ENCODE data around the gene GNGT2. TPM values are rescaled to one million over a fixed set of nuclear protein-coding genes. Genes with fewer than 3 reads are reported as not detected.
"Not testable (repeated sequence)": the region's sequence is repeated elsewhere in the genome, so short reads cannot be mapped to it uniquely, and the experiment has no call there.

The GNGT2 gene
- polyA plus RNA-seq, 1 donor from 2014 or later: not detected

DNA sequence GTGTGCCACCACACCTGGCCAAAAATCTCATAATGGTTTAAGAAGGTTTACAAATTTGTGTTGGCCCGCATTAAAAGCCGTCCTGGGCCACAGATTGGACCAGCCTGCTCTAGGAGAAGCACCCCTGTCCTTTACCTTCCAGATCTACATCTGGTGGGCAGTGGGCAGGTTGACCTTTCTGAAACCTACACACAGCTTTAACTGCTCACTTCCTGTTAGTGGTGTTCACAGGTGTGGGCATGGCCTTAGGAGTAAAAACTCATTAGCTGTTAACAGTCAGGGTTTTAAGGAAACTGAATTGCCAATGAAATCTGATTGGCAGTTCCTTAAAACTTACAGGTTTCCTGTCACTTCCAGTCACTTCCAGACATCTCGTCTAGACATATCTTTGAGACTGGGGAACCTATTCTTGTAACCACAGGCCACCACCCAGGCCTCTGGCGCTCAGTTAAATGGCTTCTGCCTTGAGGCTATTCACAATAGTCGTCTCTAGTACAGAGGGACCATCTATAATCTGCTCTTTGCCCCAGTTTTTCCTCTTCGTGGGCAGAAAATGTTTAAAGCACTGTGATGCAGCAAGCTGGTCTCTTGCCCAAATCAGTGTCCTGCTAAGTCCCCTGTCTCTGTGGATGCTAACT lies 29.3 kb downstream of the GNGT2 start:
- H3F3A ChIP-seq (ENCODE audit: insufficient read depth, low read length, poor library complexity, severe bottlenecking): no peaks in the 10 kb centered on the region
- H3K4me2 ChIP-seq (ENCODE audit: low read length): no peak overlapping the region
- H3K9me3 ChIP-seq (ENCODE audit: low read length): no peaks in the 10 kb centered on the region
- no peaks in the 10 kb centered on the region for H3K36me3 ChIP-seq (ENCODE audit: insufficient read depth, low read length)
- H3K4me3 ChIP-seq (ENCODE audit: low read length): no peak overlapping the region
- H3K9ac ChIP-seq (ENCODE audit: low read length): no peak overlapping the region
- H2AFZ ChIP-seq (ENCODE audit: low read depth, low read length): no peak overlapping the region
- no peaks in the 10 kb centered on the region for H3K79me2 ChIP-seq (replicated peaks; ENCODE audit: insufficient read depth, low read length)
- no peak overlapping the region for H3K27ac ChIP-seq (ENCODE audit: low read length)
- TF ChIP-seq POLR2AphosphoS5 (IDR thresholded peaks at IDR 0.05) (no peak), SMC3 (conservative IDR thresholded peaks at IDR 0.05; ENCODE audit: poor library complexity) (no peak), MXI1 (conservative IDR thresholded peaks at IDR 0.05; ENCODE audit: poor library complexity, severe bottlenecking) (no peak), RAD21 (conservative IDR thresholded peaks at IDR 0.05) (no peak), EP300 (conservative IDR thresholded peaks at IDR 0.05; ENCODE audit: poor library complexity, severe bottlenecking) (no peak), EZH2 (IDR thresholded peaks at IDR 0.05; ENCODE audit: borderline replicate concordance, insufficient read depth, low read length, poor library complexity, severe bottlenecking) (no peak), TAF1 (IDR thresholded peaks at IDR 0.05; ENCODE audit: low read depth) (no peak)
- TF ChIP-seq, protein P1, sequence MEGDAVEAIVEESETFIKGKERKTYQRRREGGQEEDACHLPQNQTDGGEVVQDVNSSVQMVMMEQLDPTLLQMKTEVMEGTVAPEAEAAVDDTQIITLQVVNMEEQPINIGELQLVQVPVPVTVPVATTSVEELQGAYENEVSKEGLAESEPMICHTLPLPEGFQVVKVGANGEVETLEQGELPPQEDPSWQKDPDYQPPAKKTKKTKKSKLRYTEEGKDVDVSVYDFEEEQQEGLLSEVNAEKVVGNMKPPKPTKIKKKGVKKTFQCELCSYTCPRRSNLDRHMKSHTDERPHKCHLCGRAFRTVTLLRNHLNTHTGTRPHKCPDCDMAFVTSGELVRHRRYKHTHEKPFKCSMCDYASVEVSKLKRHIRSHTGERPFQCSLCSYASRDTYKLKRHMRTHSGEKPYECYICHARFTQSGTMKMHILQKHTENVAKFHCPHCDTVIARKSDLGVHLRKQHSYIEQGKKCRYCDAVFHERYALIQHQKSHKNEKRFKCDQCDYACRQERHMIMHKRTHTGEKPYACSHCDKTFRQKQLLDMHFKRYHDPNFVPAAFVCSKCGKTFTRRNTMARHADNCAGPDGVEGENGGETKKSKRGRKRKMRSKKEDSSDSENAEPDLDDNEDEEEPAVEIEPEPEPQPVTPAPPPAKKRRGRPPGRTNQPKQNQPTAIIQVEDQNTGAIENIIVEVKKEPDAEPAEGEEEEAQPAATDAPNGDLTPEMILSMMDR (IDR thresholded peaks at IDR 0.05; ENCODE audit: poor library complexity, severe bottlenecking): no peak
- TF ChIP-seq, protein P2, sequence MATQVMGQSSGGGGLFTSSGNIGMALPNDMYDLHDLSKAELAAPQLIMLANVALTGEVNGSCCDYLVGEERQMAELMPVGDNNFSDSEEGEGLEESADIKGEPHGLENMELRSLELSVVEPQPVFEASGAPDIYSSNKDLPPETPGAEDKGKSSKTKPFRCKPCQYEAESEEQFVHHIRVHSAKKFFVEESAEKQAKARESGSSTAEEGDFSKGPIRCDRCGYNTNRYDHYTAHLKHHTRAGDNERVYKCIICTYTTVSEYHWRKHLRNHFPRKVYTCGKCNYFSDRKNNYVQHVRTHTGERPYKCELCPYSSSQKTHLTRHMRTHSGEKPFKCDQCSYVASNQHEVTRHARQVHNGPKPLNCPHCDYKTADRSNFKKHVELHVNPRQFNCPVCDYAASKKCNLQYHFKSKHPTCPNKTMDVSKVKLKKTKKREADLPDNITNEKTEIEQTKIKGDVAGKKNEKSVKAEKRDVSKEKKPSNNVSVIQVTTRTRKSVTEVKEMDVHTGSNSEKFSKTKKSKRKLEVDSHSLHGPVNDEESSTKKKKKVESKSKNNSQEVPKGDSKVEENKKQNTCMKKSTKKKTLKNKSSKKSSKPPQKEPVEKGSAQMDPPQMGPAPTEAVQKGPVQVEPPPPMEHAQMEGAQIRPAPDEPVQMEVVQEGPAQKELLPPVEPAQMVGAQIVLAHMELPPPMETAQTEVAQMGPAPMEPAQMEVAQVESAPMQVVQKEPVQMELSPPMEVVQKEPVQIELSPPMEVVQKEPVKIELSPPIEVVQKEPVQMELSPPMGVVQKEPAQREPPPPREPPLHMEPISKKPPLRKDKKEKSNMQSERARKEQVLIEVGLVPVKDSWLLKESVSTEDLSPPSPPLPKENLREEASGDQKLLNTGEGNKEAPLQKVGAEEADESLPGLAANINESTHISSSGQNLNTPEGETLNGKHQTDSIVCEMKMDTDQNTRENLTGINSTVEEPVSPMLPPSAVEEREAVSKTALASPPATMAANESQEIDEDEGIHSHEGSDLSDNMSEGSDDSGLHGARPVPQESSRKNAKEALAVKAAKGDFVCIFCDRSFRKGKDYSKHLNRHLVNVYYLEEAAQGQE (IDR thresholded peaks at IDR 0.05; ENCODE audit: borderline replicate concordance): no peak
- no peaks in the 10 kb centered on the region for H3K27me3 ChIP-seq (ENCODE audit: insufficient read depth, low read depth, low read length)
- H3K9me2 ChIP-seq (ENCODE audit: insufficient read depth, low read length): no peaks in the 10 kb centered on the region
- H4K20me1 ChIP-seq (ENCODE audit: insufficient read depth): no peaks in the 10 kb centered on the region

DNA sequence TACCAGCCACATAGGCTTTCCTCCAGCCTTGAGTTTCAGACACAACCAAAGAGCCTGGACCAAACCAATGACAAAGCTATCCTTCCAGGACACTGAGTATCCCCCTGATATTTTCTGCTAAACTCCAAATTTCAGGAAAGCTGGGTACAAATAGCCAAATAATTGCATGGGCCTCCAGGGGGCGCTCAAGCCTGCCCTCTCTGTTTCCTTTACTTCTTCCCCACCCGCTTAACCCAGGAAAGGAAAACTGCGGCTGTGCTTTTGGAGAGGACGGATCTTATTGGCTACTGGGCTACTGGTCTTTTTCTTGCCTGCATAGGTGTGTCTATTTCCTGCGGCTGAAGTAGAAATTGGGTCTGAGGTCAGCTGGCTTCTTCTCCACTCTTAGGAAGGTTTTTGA lies 30.1 kb downstream of the GNGT2 start:
- Histone ChIP-seq H3F3A (ENCODE audit: insufficient read depth, low read length, poor library complexity, severe bottlenecking) (no peaks in the 10 kb centered on the region), H3K4me3 (ENCODE audit: low read length) (no peak overlapping the region), H3K9me2 (ENCODE audit: insufficient read depth, low read length) (no peaks in the 10 kb centered on the region), H3K27ac (ENCODE audit: low read length) (no peak overlapping the region), H3K9ac (ENCODE audit: low read length) (no peak overlapping the region), H4K20me1 (ENCODE audit: insufficient read depth) (no peaks in the 10 kb centered on the region), H3K4me2 (ENCODE audit: low read length) (no peak overlapping the region), H3K79me2 (replicated peaks; ENCODE audit: insufficient read depth, low read length) (no peaks in the 10 kb centered on the region), H3K36me3 (ENCODE audit: insufficient read depth, low read length) (no peaks in the 10 kb centered on the region), H3K9me3 (ENCODE audit: low read length) (no peaks in the 10 kb centered on the region), H3K27me3 (ENCODE audit: insufficient read depth, low read depth, low read length) (no peaks in the 10 kb centered on the region), H2AFZ (ENCODE audit: low read depth, low read length) (no peak overlapping the region)
- TF ChIP-seq, protein P1 (IDR thresholded peaks at IDR 0.05; ENCODE audit: poor library complexity, severe bottlenecking): peak; percentile 33
- TF ChIP-seq TAF1 (IDR thresholded peaks at IDR 0.05; ENCODE audit: low read depth): no peak

DNA sequence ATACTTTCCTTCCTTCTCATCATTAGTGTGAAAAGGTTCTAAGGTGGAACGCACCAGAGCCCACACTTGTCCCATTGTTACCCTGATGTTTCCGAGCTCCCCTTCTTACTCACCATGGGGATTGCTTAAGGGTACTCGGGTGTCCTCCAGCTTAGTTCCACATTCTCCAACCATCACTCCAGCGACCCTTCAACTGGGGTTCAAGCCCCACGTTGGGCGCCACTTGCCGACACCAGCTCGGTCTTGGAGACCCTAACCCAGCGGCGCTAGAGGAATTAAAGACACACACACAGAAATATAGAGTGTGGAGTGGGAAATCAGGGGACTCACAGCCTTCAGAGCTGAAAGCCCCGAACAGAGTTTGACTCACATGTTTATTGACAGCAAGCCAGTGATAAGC lies 34.4 kb downstream of the GNGT2 start:
- not testable (repeated sequence) for H3K36me3 ChIP-seq (ENCODE audit: insufficient read depth, low read length); H3F3A ChIP-seq (ENCODE audit: insufficient read depth, low read length, poor library complexity, severe bottlenecking); H2AFZ ChIP-seq (ENCODE audit: low read depth, low read length); H3K79me2 ChIP-seq (replicated peaks; ENCODE audit: insufficient read depth, low read length); H3K9me3 ChIP-seq (ENCODE audit: low read length); H3K9me2 ChIP-seq (ENCODE audit: insufficient read depth, low read length); H3K27me3 ChIP-seq (ENCODE audit: insufficient read depth, low read depth, low read length); H3K4me3 ChIP-seq (ENCODE audit: low read length); H3K9ac ChIP-seq (ENCODE audit: low read length); H3K27ac ChIP-seq (ENCODE audit: low read length); H3K4me2 ChIP-seq (ENCODE audit: low read length); H4K20me1 ChIP-seq (ENCODE audit: insufficient read depth)

DNA sequence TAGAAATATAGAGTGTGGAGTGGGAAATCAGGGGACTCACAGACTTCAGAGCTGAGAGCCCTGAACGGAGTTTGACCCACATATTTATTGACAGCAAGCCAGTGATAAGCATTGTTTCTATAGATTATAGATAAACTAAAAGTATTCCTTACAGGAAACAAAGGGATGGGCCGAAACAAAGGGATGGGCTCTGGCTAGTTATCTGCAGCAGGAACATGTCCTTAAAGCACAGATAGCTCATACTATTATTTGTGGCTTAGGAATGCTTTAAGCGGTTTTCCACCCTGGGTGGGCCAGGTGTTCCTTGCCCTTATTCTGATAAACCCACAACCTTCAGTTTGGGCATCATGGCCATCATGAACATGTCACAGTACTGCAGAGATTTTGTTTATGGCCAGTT lies 39.7 kb downstream of the GNGT2 start:
- H3K9ac ChIP-seq (ENCODE audit: low read length); H3K9me2 ChIP-seq (ENCODE audit: insufficient read depth, low read length); H3K27me3 ChIP-seq (ENCODE audit: insufficient read depth, low read depth, low read length); H3K9me3 ChIP-seq (ENCODE audit: low read length); H3K79me2 ChIP-seq (replicated peaks; ENCODE audit: insufficient read depth, low read length); H3K4me3 ChIP-seq (ENCODE audit: low read length); H2AFZ ChIP-seq (ENCODE audit: low read depth, low read length); H3K27ac ChIP-seq (ENCODE audit: low read length); H3K4me2 ChIP-seq (ENCODE audit: low read length); H3F3A ChIP-seq (ENCODE audit: insufficient read depth, low read length, poor library complexity, severe bottlenecking); H3K36me3 ChIP-seq (ENCODE audit: insufficient read depth, low read length); H4K20me1 ChIP-seq (ENCODE audit: insufficient read depth): not testable (repeated sequence)

Data from neural cell (in vitro differentiated cells).